Central memory CD8-positive, alpha-beta T cell (primary cell): ENCODE data around the gene ARHGEF4.
"Not testable (repeated sequence)": the region's sequence is repeated elsewhere in the genome, so short reads cannot be mapped to it uniquely, and the experiment has no call there.

Experiments used
- ATAC-seq: fragments of 150-1000 bp; cut with Tn5 transposase; replicated peaks from 2 replicates; pipeline ENCODE4 v1.10.0; 2022; ENCODE audit warnings: mild to moderate bottlenecking, moderate FRiP score, moderate number of reproducible peaks; ENCODE audit not compliant: poor library complexity, severe bottlenecking; ENCODE audit errors: extremely low read depth
- DNase-seq, 2 donors: peaks; one replicate each; pipeline ENCODE4 v3.0.0; 2021; ENCODE audit warnings: low spot score in 2 of 2
- H3K27ac Mint-ChIP-seq: one replicate; pipeline ENCODE4 v1.8.0; 2022; ENCODE audit warnings: low read depth, mild to moderate bottlenecking, moderate library complexity, mixed read lengths
- H3K27me3 Mint-ChIP-seq: one replicate; pipeline ENCODE4 v1.8.0; 2022; ENCODE audit warnings: mixed read lengths
- H3K36me3 Mint-ChIP-seq: one replicate; pipeline ENCODE4 v1.8.0; 2022; ENCODE audit warnings: mild to moderate bottlenecking, moderate library complexity, mixed read lengths; ENCODE audit not compliant: insufficient read depth
- H3K4me1 Mint-ChIP-seq: one replicate; pipeline ENCODE4 v1.8.0; 2022; ENCODE audit warnings: mixed read lengths
- H3K4me3 Mint-ChIP-seq: one replicate; pipeline ENCODE4 v1.8.0; 2022; ENCODE audit warnings: mild to moderate bottlenecking, moderate library complexity, mixed read lengths
- H3K9me3 Mint-ChIP-seq: one replicate; pipeline ENCODE4 v1.8.0; 2022; ENCODE audit warnings: mixed read lengths

Gene ARHGEF4

DNA sequence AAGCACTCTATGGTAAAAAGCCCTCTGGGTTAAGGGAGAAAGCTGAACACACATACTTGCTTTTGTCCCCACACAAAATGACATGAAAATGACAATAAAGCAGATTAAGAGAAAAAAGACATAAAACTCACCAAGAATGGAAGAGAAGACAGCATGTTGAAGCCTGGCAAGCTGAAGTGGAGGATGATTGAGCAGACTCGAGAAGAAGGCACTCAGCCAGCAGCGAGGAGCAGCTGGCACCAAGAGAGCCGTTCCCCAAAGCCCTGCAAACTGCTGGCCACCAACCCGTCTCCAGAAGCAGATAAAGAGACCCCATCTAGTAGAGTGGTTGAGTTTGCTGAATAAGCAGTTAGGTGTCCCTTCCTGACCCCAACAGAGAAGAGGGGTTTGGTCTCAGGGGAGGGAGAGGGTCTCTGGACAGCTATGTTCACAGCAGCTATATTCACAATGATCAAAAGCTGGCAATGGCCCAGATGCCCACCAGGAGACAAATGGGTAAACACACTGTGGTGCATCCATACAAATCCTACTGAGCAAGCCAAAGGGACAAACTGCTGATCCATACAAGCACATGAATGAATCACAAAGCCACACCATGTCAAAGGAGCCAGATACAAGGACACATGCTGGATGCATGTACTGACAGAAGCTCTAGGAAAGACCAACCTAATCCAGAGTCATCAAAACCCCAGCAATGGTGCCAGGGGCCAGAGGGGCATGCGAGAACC is 219.7 kb downstream of the ARHGEF4 start:
- Mint-ChIP-seq H3K27me3 (no peaks in the 10 kb centered on the region), H3K27ac (no peak overlapping the region), H3K36me3 (peaks cover 64% of the 10 kb centered on the region), H3K9me3 (no peaks in the 10 kb centered on the region), H3K4me3 (no peak overlapping the region), H3K4me1 (peaks cover 67% of the 10 kb centered on the region)
- DNase-seq (no peak), ATAC-seq (no peak)

DNA sequence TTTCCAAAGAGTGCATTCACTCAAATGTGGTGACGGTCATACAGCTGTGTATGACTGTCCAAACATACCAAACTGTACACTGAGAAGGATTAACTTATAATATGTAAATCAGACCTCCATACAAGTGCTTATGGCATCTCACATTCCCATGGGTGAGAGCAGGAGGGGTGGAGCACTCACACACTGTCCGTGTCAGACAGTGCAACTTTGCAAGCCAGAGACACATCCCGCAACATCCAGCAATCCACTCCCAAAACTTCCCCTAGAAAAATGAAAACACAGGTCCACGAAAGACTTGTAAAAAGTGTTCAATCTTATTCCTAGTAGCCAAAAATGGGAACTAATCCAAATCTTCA is 220.2 kb downstream of the ARHGEF4 start:
- Mint-ChIP-seq H3K36me3 (peaks cover 62% of the 10 kb centered on the region), H3K9me3 (no peaks in the 10 kb centered on the region), H3K27me3 (no peaks in the 10 kb centered on the region), H3K27ac (no peak overlapping the region), H3K4me3 (no peak overlapping the region), H3K4me1 (peaks cover 68% of the 10 kb centered on the region)
- ATAC-seq = no peak
- no peak for DNase-seq

DNA sequence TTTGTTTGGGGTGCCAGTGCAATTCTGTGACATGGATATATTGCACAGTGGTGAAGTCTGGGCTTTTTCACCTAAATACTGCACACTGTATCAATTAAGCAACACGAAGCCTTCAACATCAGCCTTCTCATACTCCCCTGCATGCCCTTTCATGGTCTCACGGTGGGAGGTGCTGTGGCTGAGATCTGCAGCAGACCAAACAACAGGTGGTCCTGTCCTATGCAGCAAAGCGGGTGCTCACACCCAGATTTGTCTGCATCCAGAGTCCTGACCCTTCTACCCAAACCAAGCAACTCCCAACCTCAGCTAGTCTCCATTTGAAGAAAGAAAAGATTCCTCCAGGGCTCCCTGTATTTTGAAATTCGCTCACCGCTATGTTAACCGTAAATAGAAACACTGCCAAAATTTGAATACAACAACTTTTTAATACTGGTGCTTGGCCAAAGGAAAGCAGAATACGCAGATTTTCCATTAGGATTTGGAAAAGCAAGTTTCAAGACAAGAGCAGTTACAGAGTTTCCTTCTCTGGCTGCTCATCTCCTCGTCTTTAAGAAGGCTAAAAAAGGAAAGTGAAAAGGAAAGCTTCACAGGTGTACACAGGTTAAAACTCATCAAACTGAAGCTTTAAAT is 221.6 kb downstream of the ARHGEF4 start:
- Mint-ChIP-seq H3K4me3 (no peak overlapping the region), H3K27me3 (no peaks in the 10 kb centered on the region), H3K27ac (peak overlapping the region; percentile 9), H3K36me3 (peaks cover 59% of the 10 kb centered on the region), H3K4me1 (peaks cover 62% of the 10 kb centered on the region), H3K9me3 (no peaks in the 10 kb centered on the region)
- DNase-seq (no peak), ATAC-seq (no peak)

DNA sequence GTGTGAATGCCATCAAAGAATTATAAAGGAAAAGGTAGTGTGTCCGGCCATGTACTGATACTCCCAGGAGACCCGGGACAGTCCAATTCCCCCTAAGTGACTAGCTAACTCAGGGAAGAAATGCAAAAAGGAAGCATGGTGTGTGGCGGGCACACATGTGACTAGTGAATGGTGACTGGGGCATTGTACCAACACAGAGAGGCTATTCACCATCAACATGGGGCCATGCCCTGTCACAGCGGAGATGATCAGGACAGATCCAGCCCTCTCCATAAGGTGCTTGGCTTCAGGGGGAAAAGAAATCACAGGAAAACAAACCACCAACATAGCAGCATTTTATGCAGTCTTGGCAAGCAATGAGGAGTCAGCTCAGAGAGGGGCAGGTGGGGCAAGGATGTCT is 222.2 kb downstream of the ARHGEF4 start:
- ATAC-seq (no peak), DNase-seq (no peak)
- Mint-ChIP-seq H3K4me3 (no peak overlapping the region), H3K36me3 (peaks cover 57% of the 10 kb centered on the region), H3K4me1 (peaks cover 67% of the 10 kb centered on the region), H3K9me3 (no peaks in the 10 kb centered on the region), H3K27ac (no peak overlapping the region), H3K27me3 (no peaks in the 10 kb centered on the region)

DNA sequence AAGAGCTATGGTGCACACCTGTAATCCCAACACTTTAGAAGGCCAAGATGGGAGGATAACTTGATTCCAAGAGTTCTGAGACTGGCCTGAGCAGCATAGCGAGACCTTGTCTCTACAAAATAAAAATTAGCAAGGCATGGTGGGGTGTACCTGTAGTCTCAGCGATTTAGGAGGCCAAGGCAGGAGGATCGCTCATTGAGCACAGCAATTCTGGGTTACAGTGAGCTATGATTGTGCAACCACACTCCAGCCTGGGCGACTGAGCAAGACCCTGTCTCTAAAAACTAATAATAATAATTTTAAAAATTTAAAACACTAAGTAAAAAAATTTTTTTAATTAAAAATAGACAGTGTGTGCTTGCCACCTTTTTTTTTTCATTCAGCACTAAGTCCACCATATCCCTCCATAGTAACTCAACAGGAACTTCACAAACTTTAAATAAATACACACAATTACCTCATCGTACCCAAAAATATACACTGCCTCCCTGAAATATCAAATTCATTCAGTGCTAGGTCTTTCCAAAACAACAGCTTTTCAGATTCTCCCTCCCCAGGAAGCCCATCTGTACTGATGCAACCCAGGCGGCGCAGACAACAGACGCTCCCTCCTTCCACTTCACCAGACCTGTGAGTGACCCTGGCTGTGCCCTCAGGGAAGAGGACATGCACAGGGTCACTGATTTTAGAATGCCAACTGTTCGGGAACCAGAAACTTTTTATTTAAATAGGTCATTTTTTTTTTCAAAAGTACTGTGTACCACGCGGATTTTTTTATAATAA is 227.0 kb downstream of the ARHGEF4 start:
- H3K36me3 Mint-ChIP-seq = peaks cover 54% of the 10 kb centered on the region
- no peak for ATAC-seq

DNA sequence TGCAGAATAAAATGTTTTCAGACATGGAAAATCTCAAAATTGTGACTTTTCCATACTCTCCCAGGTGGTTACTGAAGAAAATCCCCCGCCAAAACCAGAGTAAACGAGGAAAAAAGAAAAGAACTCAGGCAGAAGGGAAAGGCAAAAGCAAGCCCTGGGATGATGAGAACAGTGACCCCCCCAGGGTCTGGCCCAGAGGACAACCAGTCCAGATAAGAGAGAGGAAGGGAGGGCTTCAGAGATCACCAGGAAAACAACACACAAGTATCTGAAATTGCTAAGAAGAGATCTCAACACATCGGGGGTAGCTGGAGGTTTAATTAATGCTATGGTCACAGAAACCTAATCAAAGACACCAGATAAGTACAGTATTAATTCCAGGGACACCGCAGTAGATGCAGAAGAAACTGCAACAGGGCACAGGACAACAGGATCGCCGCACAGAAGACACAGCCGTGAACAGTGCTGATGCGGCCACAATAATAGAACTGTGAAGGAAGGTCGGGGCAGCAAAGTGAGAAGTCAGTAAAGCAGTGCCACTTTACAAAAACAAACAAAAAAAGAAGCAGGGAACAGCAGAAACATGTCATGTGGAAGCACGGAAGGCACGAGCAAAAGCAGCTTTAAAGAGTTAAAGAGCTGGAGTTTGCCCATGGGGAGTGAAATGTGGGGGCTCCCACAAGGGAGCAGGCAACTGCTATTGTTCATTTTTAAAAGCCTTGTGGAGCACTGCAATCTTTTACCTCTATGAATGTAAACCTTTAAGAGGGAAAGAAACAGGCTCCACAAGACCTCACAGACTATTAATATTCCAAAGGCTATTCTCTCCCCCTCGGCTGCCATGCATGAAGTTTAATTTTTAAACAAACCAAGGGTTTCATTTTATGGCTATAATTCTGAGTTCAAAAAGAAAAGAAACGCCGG is 228.1 kb downstream of the ARHGEF4 start:
- Mint-ChIP-seq H3K36me3 (peaks cover 58% of the 10 kb centered on the region), H3K4me3 (peak overlapping the region; percentile 1), H3K27ac (peak overlapping the region; percentile 49), H3K27me3 (no peaks in the 10 kb centered on the region), H3K9me3 (no peaks in the 10 kb centered on the region), H3K4me1 (peaks cover 56% of the 10 kb centered on the region)
- ATAC-seq = no peak
- no peak for DNase-seq

More for the DNA sequence above, 227.0 kb downstream of the ARHGEF4 start:
- Mint-ChIP-seq H3K4me3 (no peak overlapping the region), H3K27me3 (no peaks in the 10 kb centered on the region), H3K27ac (no peak overlapping the region), H3K9me3 (no peaks in the 10 kb centered on the region), H3K4me1 (peaks cover 57% of the 10 kb centered on the region)
- DNase-seq = no peak

DNA sequence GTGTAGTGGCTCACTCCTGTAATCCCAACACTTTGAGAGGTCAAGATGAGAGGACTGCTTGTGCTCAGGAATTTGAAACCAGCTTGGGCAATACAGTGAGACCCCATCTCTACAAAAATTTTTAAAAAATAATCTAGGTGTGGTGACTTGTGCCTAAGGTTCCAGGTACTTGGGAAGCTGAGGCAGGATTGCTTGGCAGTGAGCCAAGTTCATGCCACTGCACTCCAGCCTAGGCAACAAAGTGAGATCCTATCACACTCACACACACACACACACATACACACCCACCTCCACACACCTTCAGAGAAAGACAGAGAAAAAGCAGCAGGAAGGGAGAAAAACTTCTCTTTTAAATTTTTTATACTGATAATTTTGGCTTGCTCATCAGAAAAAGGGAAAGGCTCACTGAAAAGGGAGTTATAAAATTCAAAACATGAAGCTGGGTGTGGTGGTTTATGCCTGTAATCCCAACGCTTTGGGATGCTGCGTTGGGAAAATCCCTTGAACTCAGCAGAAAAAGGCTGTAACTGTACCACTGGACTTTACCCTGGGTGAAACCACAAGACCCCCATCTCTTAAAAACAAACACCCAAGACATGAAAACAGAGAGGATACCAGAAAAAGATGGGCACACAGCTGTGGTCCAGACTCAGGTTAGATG is 230.9 kb downstream of the ARHGEF4 start:
- Mint-ChIP-seq H3K27me3 (no peaks in the 10 kb centered on the region), H3K36me3 (peaks cover 60% of the 10 kb centered on the region), H3K9me3 (no peaks in the 10 kb centered on the region), H3K4me3 (no peak overlapping the region), H3K4me1 (peaks cover 57% of the 10 kb centered on the region), H3K27ac (peak overlapping the region; percentile 50)
- no peak for ATAC-seq
- no peak for DNase-seq

DNA sequence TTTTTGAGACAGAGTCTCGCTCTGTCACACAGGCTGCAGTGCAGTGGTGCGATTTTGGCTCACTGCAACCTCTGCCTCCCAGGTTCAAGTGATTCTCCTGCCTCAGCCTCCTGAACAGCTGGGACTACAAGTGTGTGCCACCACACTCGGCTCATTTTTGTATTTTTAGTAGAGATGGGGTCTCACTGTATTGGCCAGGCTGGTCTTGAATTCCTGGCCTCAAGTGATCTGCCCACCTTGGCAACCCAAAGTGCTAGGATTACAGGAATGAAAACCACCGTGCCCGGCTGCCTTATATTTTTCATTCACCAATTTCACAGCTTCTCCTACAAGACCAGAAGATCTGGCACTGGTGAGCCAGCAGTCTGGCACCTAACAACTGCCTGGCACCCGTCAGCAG is 231.5 kb downstream of the ARHGEF4 start:
- not testable (repeated sequence) for H3K27me3 Mint-ChIP-seq, DNase-seq, ATAC-seq, H3K9me3 Mint-ChIP-seq, H3K4me3 Mint-ChIP-seq, H3K27ac Mint-ChIP-seq
- H3K4me1 Mint-ChIP-seq = peaks cover 57% of the 10 kb centered on the region
- peaks cover 62% of the 10 kb centered on the region for H3K36me3 Mint-ChIP-seq

DNA sequence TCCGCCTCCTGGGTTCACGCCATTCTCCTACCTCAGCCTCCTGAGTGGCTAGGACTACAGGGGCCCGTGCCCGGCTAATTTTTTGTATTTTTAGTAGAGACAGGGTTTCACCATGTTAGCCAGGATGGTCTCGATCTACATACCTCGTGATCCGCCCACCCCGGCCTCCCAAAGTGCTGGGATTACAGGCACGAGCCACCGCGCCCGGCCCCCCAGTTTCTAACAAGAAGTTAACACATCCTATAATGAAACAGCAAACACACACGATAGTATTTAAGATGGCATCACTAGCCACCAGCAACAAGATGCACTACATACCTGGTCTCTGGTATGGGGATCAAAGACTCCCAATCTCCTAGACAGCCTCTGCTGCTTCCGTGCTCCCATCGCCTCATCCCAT is 238.9 kb downstream of the ARHGEF4 start:
- H3K4me3 Mint-ChIP-seq, ATAC-seq, H3K27me3 Mint-ChIP-seq, H3K9me3 Mint-ChIP-seq, DNase-seq, H3K27ac Mint-ChIP-seq: not testable (repeated sequence)
- Mint-ChIP-seq H3K36me3 (peaks cover 72% of the 10 kb centered on the region), H3K4me1 (peaks cover 64% of the 10 kb centered on the region)

DNA sequence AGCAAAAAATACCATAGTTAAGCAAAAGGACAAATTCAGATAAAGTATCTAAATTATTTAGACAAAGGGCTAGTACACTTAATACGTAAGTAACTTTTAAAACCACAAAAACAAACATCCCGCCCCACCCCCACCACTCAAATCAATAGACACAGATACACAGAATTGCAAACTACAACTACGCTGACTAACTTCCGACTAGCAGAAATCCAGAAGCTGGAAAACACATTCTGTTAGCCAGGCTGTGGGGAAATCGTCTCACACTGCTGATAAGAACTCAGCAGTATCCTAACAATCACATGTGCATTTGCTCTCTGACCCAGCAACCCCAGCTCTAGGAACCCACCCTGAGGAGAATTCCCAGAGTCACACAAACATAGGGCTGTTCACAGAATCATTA is 240.0 kb downstream of the ARHGEF4 start:
- no peak for ATAC-seq
- no peak for DNase-seq
- Mint-ChIP-seq H3K27ac (no peak overlapping the region), H3K27me3 (no peaks in the 10 kb centered on the region), H3K36me3 (peaks cover 70% of the 10 kb centered on the region), H3K4me3 (no peak overlapping the region), H3K4me1 (peaks cover 65% of the 10 kb centered on the region), H3K9me3 (no peaks in the 10 kb centered on the region)

DNA sequence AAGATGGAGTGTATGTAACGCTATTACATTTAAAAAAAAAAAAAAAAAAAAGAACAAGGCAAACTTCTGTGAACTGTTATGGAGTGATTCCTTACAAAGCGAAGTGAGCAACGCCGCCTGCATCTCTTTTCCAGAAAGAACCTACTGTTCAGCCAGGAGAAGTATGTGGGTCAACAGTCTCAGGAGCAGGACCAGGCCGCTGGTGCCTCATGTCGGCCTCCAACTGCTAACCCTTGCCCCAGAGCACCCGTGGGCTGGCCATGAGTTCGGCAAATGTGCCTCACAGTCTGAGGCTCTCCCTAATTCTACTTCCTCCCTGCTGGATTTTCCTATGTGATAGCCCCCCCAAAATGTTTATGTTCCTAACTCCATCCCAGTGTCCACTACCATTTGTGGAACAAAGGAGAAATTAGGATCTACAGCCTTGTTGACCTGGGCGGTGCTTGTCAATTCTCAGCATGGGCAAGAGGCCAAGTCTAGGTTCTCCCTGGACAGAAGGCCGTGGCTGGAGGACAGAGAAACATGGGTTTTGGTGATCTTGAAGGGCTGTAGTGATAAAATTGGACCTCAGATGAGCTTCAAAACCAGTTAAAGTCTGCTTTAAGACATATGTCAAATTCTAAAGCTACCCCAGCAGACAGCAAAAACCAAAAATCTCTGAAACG is 240.6 kb downstream of the ARHGEF4 start:
- Mint-ChIP-seq H3K27me3 (no peaks in the 10 kb centered on the region), H3K9me3 (no peaks in the 10 kb centered on the region), H3K27ac (peak overlapping the region; percentile 25), H3K36me3 (peaks cover 73% of the 10 kb centered on the region), H3K4me1 (peaks cover 65% of the 10 kb centered on the region), H3K4me3 (no peak overlapping the region)
- DNase-seq = no peak
- no peak for ATAC-seq
